HG03175 (cell line): Measurements from ENCODE around the gene BIRC6.
"Not testable (repeated sequence)": the region's sequence is repeated elsewhere in the genome, so short reads cannot be mapped to it uniquely, and the experiment has no call there.

Experiments used
- ATAC-seq: cut with Tn5 transposase; IDR thresholded peaks from one replicate; pipeline ENCODE4 v1.9.1; 2021; ENCODE audit warnings: mild to moderate bottlenecking, moderate library complexity; ENCODE audit not compliant: unreplicated experiment

Gene BIRC6

DNA sequence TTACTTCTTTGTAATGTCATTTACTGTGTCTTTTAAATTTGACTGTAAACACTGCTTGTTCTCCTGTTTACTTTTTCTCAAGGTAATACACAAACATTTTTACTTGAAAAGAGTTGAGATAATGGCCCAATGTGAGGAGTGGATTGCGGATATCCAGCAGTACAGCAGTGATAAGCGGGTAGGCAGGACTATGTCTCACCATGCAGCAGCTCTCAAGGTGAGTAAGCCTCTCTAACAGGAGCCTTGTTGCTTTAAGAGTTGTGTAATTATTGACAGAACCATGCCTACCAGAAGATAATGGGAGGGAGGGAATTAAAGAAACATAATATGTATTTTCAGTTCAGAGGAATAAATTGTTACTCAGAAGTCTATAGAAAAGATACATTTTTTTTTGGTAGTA lies 254.5 kb downstream of the BIRC6 start:
- ATAC-seq, result no peak

- no peak for ATAC-seq
These were observed 254.9 kb downstream of the BIRC6 start for GRCh38 chr2:32611771-32612170.

GRCh38 chr2:32614084-32614483 lies 257.3 kb downstream of the BIRC6 start:
- no peak for ATAC-seq

DNA sequence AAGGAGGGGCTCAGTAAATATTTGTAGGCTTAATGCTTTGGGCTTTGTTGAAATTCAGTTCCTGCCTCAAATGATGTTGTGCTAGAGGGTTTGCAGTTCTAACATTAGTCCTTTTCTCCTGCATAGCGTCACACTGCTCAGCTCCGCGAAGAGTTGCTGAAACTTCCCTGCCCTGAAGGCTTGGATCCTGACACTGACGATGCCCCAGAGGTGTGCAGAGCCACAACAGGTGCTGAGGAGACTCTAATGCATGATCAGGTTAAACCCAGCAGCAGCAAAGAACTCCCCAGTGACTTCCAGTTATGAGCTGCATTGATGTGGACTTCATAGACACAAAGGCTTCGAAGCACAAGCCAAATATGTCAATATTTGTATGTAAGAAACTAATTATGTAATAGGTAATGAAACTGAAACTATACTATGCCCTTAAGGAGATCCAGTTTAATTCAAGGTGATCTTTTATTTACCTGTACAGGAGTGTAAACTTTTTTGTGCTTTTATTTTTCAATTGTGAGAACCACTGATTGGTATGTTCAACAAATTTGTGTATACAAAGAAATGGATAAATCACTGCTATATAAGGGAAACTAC lies 260.9 kb downstream of the BIRC6 start:
- ATAC-seq, result no peak

- ATAC-seq, result no peak
These were observed 265.9 kb downstream of the BIRC6 start for GRCh38 chr2:32622570-32623310.

GRCh38 chr2:32623311-32623706 lies 266.5 kb downstream of the BIRC6 start:
- no peak for ATAC-seq

DNA sequence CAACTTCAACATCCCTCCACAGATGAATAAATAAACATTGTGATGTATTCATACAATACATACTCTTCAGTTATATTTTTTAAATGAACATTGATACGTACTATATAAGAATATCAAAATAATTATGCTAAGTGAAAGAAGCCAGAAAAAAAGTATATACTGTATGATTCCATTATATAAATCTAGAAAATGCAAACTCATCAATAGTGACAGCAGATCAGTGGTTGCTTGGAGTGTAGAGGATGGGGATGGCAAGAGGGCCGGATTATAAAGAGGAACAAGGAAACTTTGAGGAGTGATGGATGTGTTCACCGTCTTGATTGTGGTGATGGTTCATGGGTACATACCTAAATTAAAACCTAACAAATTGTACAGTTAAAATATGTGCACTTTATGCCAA lies 268.0 kb downstream of the BIRC6 start:
- ATAC-seq, result no peak

DNA sequence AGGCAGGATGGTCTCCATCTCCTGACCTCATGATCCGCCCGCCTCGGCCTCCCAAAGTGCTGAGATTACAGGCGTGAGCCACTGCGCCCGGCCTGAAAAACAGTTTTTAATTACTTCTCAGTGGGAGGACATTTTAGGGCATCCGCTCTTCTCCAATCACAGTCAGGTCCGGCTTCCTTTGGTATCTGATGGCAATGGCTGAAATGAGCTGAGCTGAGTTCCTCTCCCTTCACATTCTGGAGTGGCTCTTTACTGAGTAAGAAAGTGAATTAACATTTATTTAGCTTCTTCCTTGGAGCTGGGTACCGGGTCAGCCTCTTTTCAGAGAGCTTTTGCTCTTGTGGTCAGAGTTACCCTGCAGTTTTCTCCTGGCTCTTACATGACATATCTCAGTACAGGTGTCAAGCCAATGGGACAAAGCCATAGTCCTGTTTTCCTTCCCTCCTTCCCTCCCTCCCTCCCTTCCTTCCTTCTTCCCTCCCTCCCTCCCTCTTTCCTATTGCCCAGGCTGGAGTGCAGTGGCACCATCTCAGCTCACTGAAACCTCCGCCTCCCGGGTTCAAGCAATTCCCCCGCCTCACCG lies 269.9 kb downstream of the BIRC6 start:
- no peak for ATAC-seq

GRCh38 chr2:32627441-32627813 lies 270.6 kb downstream of the BIRC6 start:
- peak; percentile 29 for ATAC-seq

DNA sequence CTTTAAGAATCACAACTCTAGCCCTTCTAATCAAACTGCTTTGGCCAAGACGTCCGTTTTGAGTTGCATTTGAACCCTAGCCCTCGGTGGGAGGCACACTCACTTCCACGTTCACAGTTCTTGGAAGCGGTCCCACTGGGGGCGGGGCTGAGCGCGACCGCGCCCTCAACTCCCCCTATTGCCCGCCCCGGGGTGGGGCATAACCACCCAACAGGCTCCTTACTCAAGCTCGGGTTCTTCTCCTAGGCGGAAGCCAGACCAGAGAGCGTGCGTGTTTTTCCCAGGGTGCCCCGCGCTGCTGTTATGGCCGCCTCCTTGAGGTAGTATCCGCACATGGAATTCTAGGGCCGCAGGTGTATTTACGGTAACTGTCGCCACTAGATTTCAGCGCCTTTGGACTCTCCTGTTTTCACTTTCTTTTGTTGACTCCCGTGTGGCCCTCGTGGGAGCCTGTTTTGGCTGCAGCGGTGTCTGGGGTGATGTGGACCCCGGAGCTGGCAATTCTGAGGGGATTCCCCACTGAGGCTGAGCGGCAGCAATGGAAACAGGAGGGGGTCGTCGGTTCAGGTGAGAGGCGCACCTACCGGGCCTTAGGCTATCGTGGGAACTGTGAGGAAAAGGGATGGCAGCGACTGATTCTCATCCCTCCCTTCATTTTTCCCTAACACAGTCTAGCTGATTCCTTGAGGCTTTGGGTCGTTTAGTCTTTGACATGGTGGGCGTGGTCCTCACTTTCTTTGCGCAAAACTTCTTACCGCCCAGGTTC lies 271.2 kb downstream of the BIRC6 start, which contains the start of gene TTC27:
TTC27 (plus strand) TSS at position 237 of the 766 bp plus-strand sequence; CDS start at position 480, 243 bp downstream.
- peak; percentile 100 for ATAC-seq

- ATAC-seq, result no peak
These were observed 275.3 kb downstream of the BIRC6 start for GRCh38 chr2:32632089-32632488.

GRCh38 chr2:32633040-32633439 lies 276.2 kb downstream of the BIRC6 start:
- no peak for ATAC-seq

- not testable (repeated sequence) for ATAC-seq
These were observed 281.7 kb downstream of the BIRC6 start for GRCh38 chr2:32638548-32638947.

DNA sequence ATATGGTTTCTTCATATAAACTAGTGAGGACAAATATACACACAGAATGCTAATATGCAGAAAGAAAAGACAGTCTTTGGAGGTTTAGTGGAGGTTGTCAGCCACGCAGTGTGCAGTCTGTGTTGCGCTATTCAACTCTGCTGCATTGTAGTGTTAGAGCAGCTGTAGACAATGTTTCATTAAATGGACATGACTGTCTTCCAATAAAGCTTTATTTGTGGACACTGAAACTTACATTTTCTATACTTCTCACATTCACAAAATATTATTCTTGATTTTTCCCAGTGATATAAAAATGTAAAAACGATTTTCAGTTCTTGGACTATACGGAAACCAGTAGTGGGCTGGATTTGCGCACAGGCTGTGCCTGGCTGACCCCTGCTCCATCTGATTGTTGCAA lies 284.4 kb downstream of the BIRC6 start:
- ATAC-seq, result no peak

- no peak for ATAC-seq
These were observed 290.4 kb downstream of the BIRC6 start for GRCh38 chr2:32647180-32647651.

GRCh38 chr2:32652555-32653209 lies 295.9 kb downstream of the BIRC6 start:
- no peak for ATAC-seq

GRCh38 chr2:32656069-32656468 lies 299.2 kb downstream of the BIRC6 start:
- ATAC-seq, result no peak

DNA sequence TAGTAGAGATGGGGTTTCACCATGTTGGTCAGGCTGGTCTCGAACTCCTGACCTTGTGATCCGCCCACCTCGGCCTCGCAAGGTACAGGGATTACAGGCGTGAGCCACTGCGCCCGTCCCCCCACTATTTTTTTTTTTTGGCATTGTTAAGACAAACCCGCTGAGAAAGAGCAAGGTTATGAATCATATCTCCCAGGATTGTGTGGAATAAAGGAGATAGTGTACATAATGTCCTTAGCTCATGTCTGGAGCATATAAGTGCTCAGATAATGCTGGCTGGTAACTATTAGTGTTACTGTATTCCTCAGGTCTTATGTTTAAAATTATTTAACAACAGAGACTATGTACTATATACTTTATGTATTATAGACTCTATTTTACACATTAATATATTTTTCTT lies 307.0 kb downstream of the BIRC6 start:
- ATAC-seq, result no peak

- ATAC-seq, result no peak
These were observed 309.9 kb downstream of the BIRC6 start for GRCh38 chr2:32666704-32667103.

DNA sequence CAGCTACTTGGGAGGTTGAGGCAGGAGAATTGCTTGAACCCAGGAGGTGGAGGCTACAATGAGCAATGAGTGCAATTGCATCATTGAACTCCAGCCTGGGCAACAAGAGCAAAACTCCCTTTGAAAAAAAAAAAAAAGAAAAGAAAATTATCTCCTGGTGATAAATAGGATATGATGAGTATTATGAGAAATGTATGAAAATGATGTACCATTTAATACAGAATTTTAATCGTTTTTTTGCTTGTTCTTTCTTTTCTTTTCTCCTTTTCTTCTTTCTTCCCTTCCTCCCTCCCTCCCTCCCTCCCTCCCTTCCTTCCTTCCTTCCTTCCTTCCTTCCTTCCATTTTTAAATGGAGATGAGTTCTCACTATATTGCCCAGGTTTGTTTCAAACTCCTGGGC lies 311.4 kb downstream of the BIRC6 start:
- ATAC-seq, result no peak
